K562 (cell line): ENCODE results near the gene DCLK2. TPM values are rescaled to one million over a fixed set of nuclear protein-coding genes. Genes with fewer than 3 reads are reported as not detected.
A peak's percentile ranks its signal among the peaks of the same experiment; 100 is the strongest.

Experiments used
- ATAC-seq: fragments of 200-7000 bp; cut with Tn5 transposase; 3 replicates; pipeline ENCODE4 v1.9.1; 2020; ENCODE audit warnings: moderate library complexity
- BruUV-seq: library from RNA; stranded (reverse); fragments of 400-500 nt; replicated peaks from 2 replicates; lab custom pipeline; 2021; lab: Mats Ljungman, UMichigan
- CTCF ChIA-PET: fragments of 300-600 bp; formaldehyde crosslinking; extraction: SDS; loops from one replicate; lab custom pipeline; 2021; ENCODE audit warnings: low intra/inter-chr PET ratio; lab: Yijun Ruan, JAX
- POLR2A ChIA-PET: fragments of 300-600, 350-650 bp; sonication (Branson Sonifier 250); formaldehyde crosslinking; extraction: SDS; loops from one replicate; lab custom pipeline; 2021; ENCODE audit warnings: antibody characterized with exemption, inconsistent platforms; lab: Yijun Ruan, JAX
- DNase-seq, 4 experiments: peaks; one replicate each; pipeline versions ENCODE4 v3.0.0 to v3.0.0-alpha.2; 2011 to 2018; ENCODE audit warnings: low spot score in 3 of 4, mixed read lengths in 3 of 4; ENCODE audit errors: extremely low read depth in 1 of 4
- FAIRE-seq: peaks from 2 replicates; lab custom pipeline; 2011; peaks lifted over from hg19 to GRCh38; lab: Jason Lieb, UNC
- H2AFZ ChIP-seq: 2 replicates; pipeline ENCODE4 v1.6.0; 2011; ENCODE audit warnings: low read depth, low read length, control low read depth, inconsistent platforms
- H3K27ac ChIP-seq: fragments of 200-600 bp; 3 replicates; pipeline ENCODE4 v1.8.0; 2011; ENCODE audit warnings: low read depth, mild to moderate bottlenecking, control low read depth, inconsistent platforms, low read length, moderate library complexity, mixed read lengths; ENCODE audit errors: extremely low read depth
- H3K27me3 ChIP-seq, 2 experiments: fragments of 300-600 bp in 1 of 2; 2 replicates in 1 of 2; 3 replicates in 1 of 2; pipeline versions ENCODE4 v1.6.0 to v1.8.0; 2011; ENCODE audit warnings: inconsistent platforms in 2 of 2, low read length in 2 of 2, mild to moderate bottlenecking in 1 of 2, mixed read lengths in 1 of 2, moderate library complexity in 1 of 2; ENCODE audit not compliant: control insufficient read depth in 2 of 2, insufficient read depth in 2 of 2
- H3K36me3 ChIP-seq: fragments of 300-600 bp; 3 replicates; pipeline ENCODE4 v1.8.0; 2011; ENCODE audit warnings: mild to moderate bottlenecking, low read length, inconsistent platforms; ENCODE audit not compliant: control insufficient read depth, insufficient read depth
- H3K4me1 ChIP-seq, 2 experiments: fragments of 200-600 bp in 1 of 2; replicated peaks in 1 of 2; 2 replicates in 1 of 2; 3 replicates in 1 of 2; pipeline versions ENCODE4 v1.5.1 to v1.8.0; 2011; ENCODE audit warnings: inconsistent platforms in 2 of 2, low read length in 2 of 2, mild to moderate bottlenecking in 1 of 2, mixed read lengths in 1 of 2, moderate library complexity in 1 of 2; ENCODE audit not compliant: control insufficient read depth in 2 of 2, insufficient read depth in 2 of 2
- H3K4me2 ChIP-seq: 2 replicates; pipeline ENCODE4 v1.6.1; 2011; ENCODE audit warnings: low read length, control low read depth, inconsistent platforms, mixed read lengths; ENCODE audit not compliant: insufficient read depth
- H3K4me3 ChIP-seq: fragments of 200-600 bp; sonication (generic), shearing (Covaris generic); 2 replicates; pipeline ENCODE4 v1.5.1; 2016; ENCODE audit warnings: control low read depth, inconsistent platforms
- H3K79me2 ChIP-seq: fragments of 200-600 bp; 3 replicates; pipeline ENCODE4 v1.8.0; 2011; ENCODE audit warnings: low read length, inconsistent platforms; ENCODE audit not compliant: control insufficient read depth, insufficient read depth
- H3K9ac ChIP-seq, 2 experiments: 2 replicates each; pipeline versions ENCODE4 v1.6.0 to v1.6.1; 2011; ENCODE audit warnings: low read depth in 2 of 2, low read length in 2 of 2, control low read depth in 1 of 2, inconsistent platforms in 1 of 2, mild to moderate bottlenecking in 1 of 2, mixed read lengths in 1 of 2; ENCODE audit not compliant: insufficient read depth in 1 of 2
- H3K9me1 ChIP-seq: one replicate; pipeline ENCODE4 v1.6.0; 2011; ENCODE audit warnings: inconsistent platforms, mild to moderate bottlenecking, low read length, moderate library complexity; ENCODE audit not compliant: control insufficient read depth, insufficient read depth
- H3K9me3 ChIP-seq: replicated peaks from 2 replicates; pipeline ENCODE4 v1.5.1; 2011; ENCODE audit warnings: low read depth, low read length, inconsistent platforms; ENCODE audit not compliant: control insufficient read depth, insufficient read depth
- H4K20me1 ChIP-seq: replicated peaks from 2 replicates; pipeline ENCODE4 v1.6.1; 2011; ENCODE audit warnings: low read length, inconsistent platforms, mixed read lengths; ENCODE audit not compliant: control insufficient read depth, insufficient read depth
- GTF3C2 ChIP-seq: IDR thresholded peaks from 3 replicates; pipeline ENCODE4 v1.6.1; 2011; ENCODE audit warnings: borderline replicate concordance, mild to moderate bottlenecking, moderate library complexity; ENCODE audit not compliant: insufficient read length; ENCODE audit errors: extremely low read depth
- HSF4 ChIP-seq: fragments of 250-450 bp; sonication (Bioruptor Pico); IDR thresholded peaks from 2 replicates; pipeline ENCODE4 v2.1.2; 2022; ENCODE audit warnings: mild to moderate bottlenecking, moderate library complexity, borderline replicate concordance
- KAT2B ChIP-seq: IDR thresholded peaks from one replicate; pipeline ENCODE4 v1.6.1; 2012; ENCODE audit warnings: low read depth, mild to moderate bottlenecking, control low read depth, inconsistent platforms, low read length, moderate library complexity
- PBX2 ChIP-seq, 2 experiments: IDR thresholded peaks in 1 of 2; conservative IDR thresholded peaks in 1 of 2; 2 replicates each; pipeline ENCODE4 v1.6.1; 2016; ENCODE audit warnings: low read depth in 2 of 2, mild to moderate bottlenecking in 1 of 2, missing compliant biosample characterization in 1 of 2, missing genetic modification characterization in 1 of 2, moderate library complexity in 1 of 2
- PKNOX1 ChIP-seq: fragments of 450-650 bp; IDR thresholded peaks from 2 replicates; pipeline ENCODE4 v1.6.1; 2016
- RBM15 ChIP-seq: fragments of 200-400 bp; formaldehyde crosslinking; IDR thresholded peaks from 2 replicates; pipeline ENCODE4 v1.6.1; 2018; ENCODE audit warnings: mild to moderate bottlenecking, low read length, moderate library complexity; ENCODE audit not compliant: insufficient read depth
- ZBTB26 ChIP-seq: fragments of 450-650 bp; formaldehyde crosslinking; IDR thresholded peaks from 2 replicates; pipeline ENCODE4 v1.4.0; 2022; ENCODE audit warnings: missing genetic modification characterization
- ZNF639 ChIP-seq, 2 experiments: fragments of 200-800 bp in 1 of 2; sonication (Bioruptor generic) in 1 of 2; sonication (generic) in 1 of 2; formaldehyde crosslinking in 1 of 2; IDR thresholded peaks in 1 of 2; conservative IDR thresholded peaks in 1 of 2; 2 replicates each; pipeline versions ENCODE4 v1.5.0 to v1.6.1; 2016 to 2020; ENCODE audit warnings: missing compliant biosample characterization in 1 of 2, missing genetic modification characterization in 1 of 2, missing genetic modification reagents in 1 of 2
- WGBS: fragments of 100-300 bp; shearing (Covaris generic); methylation state at CpG from one replicate; pipeline ENCODE4 v1.1.6; 2016; ENCODE audit warnings: low coverage, mixed read lengths; ENCODE audit not compliant: insufficient coverage; ENCODE audit errors: missing lambda C conversion rate; 5-methylcytosine and 5-hydroxymethylcytosine counted together
- in situ Hi-C: fragments of 300-500 bp; cut with MboI; formaldehyde crosslinking; loops from 4 replicates; pipeline ENCODE4 v1.15.0; 2018; ENCODE audit warnings: inconsistent platforms, mixed read lengths
- intact Hi-C: fragments of 100-400 bp; cut with micrococcal nuclease; formaldehyde crosslinking; loops from 2 replicates; pipeline ENCODE4 v1.14.2; 2022
- polyA plus RNA-seq, 8 experiments: library from polyadenylated mRNA; depleted of rRNA in 4 of 8; stranded (reverse) in 5 of 8; unstranded in 3 of 8; fragments of >200 nt; fragmentation: Nextera tagmentation in 2 of 8; fragmentation: Illumina TruSeq in 1 of 8; extraction: Ambion mirVana in 2 of 8; extraction: Trizol in 1 of 8; gene quantifications; 2 replicates each; pipeline versions ENCODE4 v1.2.1 to v1.2.3, GENCODE V29; 2011 to 2014; ENCODE audit warnings: inconsistent platforms in 1 of 8, missing spikeins in 1 of 8
- total RNA-seq, 7 experiments: library from RNA; depleted of rRNA in 6 of 7; stranded (reverse); fragments of >200 nt in 6 of 7; fragmentation: Illumina TruSeq in 2 of 7; extraction: Trizol in 2 of 7; gene quantifications; 2 replicates each; pipeline versions ENCODE4 v1.2.1 to v1.2.3, GENCODE V29; 2011 to 2021; ENCODE audit warnings: low replicate concordance in 1 of 7

The DCLK2 gene
- total and polyA plus RNA-seq, 9 of the 15 experiments (the other 6 are each of a cell fraction or from before 2014, with no cell fraction given) = not detected

GRCh38 chr4:150230561-150230960 is 152.3 kb downstream of the DCLK2 start (continued):
- TF ChIP-seq RBM15 = no peak
- no peak for TF ChIP-seq ZBTB26 (CRISPR knock-in tag)
- no peak for TF ChIP-seq GTF3C2
- no peak for TF ChIP-seq KAT2B
- TF ChIP-seq HSF4 = no peak

- CTCF ChIA-PET = no interaction called here
- no TSS peak for BruUV-seq
- Histone ChIP-seq H3K4me2 (no peak overlapping the region), H3K4me1 (no peaks in the 10 kb centered on the region), H3K27me3 (peaks cover 13 to 24% of the 10 kb centered on the region in 2 experiments; a peak in 4 of 5 replicates), H3K27ac (no peak overlapping the region), H3K9me1 (no peaks in the 10 kb centered on the region), H3K9me3 (no peaks in the 10 kb centered on the region), H3K9ac (no peak overlapping the region), H3K36me3 (no peaks in the 10 kb centered on the region), H3K4me3 (no peak overlapping the region), H2AFZ (no peak overlapping the region), H4K20me1 (no peaks in the 10 kb centered on the region), H3K79me2 (no peaks in the 10 kb centered on the region)
- DNase-seq (no peak), FAIRE-seq (no peak), ATAC-seq (no peak)
- TF ChIP-seq ZNF639 (CRISPR knock-in tag; conservative IDR thresholded peaks at IDR 0.05 in 1 of 2, IDR thresholded peaks at IDR 0.05 in 1 of 2) = no peak
- no peak for TF ChIP-seq PBX2 (CRISPR knock-in tag; IDR thresholded peaks at IDR 0.05; ENCODE audit: low read depth)
- 0 out of 2 replicates have a peak, but pooled peaks have one; percentile 22 for TF ChIP-seq PBX2 (tag; conservative IDR thresholded peaks at IDR 0.05; ENCODE audit: low read depth)
- TF ChIP-seq PKNOX1 = peak; percentile 58
- WGBS = 2% methylated on average over 4 of the region's 4 CpGs
- intact Hi-C loops = no loop called here
- POLR2A ChIA-PET = no interaction called here
- in situ Hi-C loops = no loop called here
Measured at GRCh38 chr4:150231107-150231770, 153.0 kb downstream of the DCLK2 start.
